A549 (cell line): Measurements from ENCODE around the gene ZPLD1. TPM values are rescaled to one million over a fixed set of nuclear protein-coding genes. Genes with fewer than 3 reads are reported as not detected.

Experiments used
- ATAC-seq, 2 experiments: fragments of 200-7000 bp in 1 of 2; fragments of >200 bp in 1 of 2; cut with Nextera tagmentation in 1 of 2; cut with Tn5 transposase in 1 of 2; 3 replicates each; pipeline versions ENCODE4 v1.8.0 to v1.9.1; 2018 to 2020; ENCODE audit warnings: mild to moderate bottlenecking in 1 of 2, moderate library complexity in 1 of 2
- CTCF ChIA-PET: fragments of 300-600 bp; sonication (Branson Sonifier 250); formaldehyde crosslinking; extraction: SDS; loops from one replicate; lab custom pipeline; 2021; ENCODE audit warnings: antibody characterized with exemption, inconsistent platforms; lab: Yijun Ruan, JAX
- POLR2A ChIA-PET: fragments of 350-600 bp; formaldehyde crosslinking; extraction: SDS; loops from one replicate; lab custom pipeline; 2021; ENCODE audit warnings: antibody characterized with exemption, inconsistent platforms; lab: Yijun Ruan, JAX
- DNase-seq, 2 experiments: peaks; one replicate each; pipeline versions ENCODE4 v3.0.0 to v3.0.0-alpha.2; 2011 to 2016; ENCODE audit warnings: low read depth in 1 of 2, low spot score in 1 of 2
- FAIRE-seq: peaks from 2 replicates; lab custom pipeline; 2011; peaks lifted over from hg19 to GRCh38; lab: Jason Lieb, UNC
- H3K27ac ChIP-seq, 2 experiments: fragments of >200 bp; sonication (Bioruptor Twin); formaldehyde crosslinking; 3 replicates each; pipeline ENCODE4 v1.5.1; 2016 to 2017
- H3K4me1 ChIP-seq: fragments of >200 bp; sonication (Bioruptor Twin); formaldehyde crosslinking; 3 replicates; pipeline ENCODE4 v1.6.1; 2016
- H3K4me2 ChIP-seq: fragments of >200 bp; sonication (Bioruptor Twin); formaldehyde crosslinking; 3 replicates; pipeline ENCODE4 v1.6.1; 2016
- H3K4me3 ChIP-seq: fragments of >200 bp; sonication (Bioruptor Twin); formaldehyde crosslinking; 3 replicates; pipeline ENCODE4 v1.5.1; 2016
- H3K9me3 ChIP-seq: fragments of >200 bp; sonication (Bioruptor Twin); formaldehyde crosslinking; 3 replicates; pipeline ENCODE4 v1.6.1; 2016
- CEBPB ChIP-seq, 2 experiments: fragments of >200 bp in 1 of 2; sonication (Bioruptor Twin) in 1 of 2; formaldehyde crosslinking in 1 of 2; IDR thresholded peaks; 2 replicates each; pipeline ENCODE4 v1.6.1; 2012 to 2016
- CHD4 ChIP-seq: fragments of 200-600 bp; sonication (generic); IDR thresholded peaks from 2 replicates; pipeline ENCODE4 v1.6.1; 2016; ENCODE audit warnings: antibody characterized with exemption, mild to moderate bottlenecking, borderline replicate concordance
- EHF ChIP-seq: fragments of 250-450 bp; sonication (Bioruptor Pico); IDR thresholded peaks from 2 replicates; pipeline ENCODE4 v1.5.0; 2020; ENCODE audit warnings: mild to moderate bottlenecking
- HMGXB4 ChIP-seq: fragments of 250-450 bp; sonication (Bioruptor Pico); IDR thresholded peaks from 2 replicates; pipeline ENCODE4 v1.5.0; 2021; ENCODE audit warnings: mild to moderate bottlenecking, moderate library complexity, borderline replicate concordance
- KDM1A ChIP-seq: fragments of 200-600 bp; sonication (generic); IDR thresholded peaks from 2 replicates; pipeline ENCODE4 v1.6.1; 2016; ENCODE audit warnings: low read depth, mild to moderate bottlenecking
- MAFK ChIP-seq: fragments of 450-650 bp; IDR thresholded peaks from 2 replicates; pipeline ENCODE4 v1.6.1; 2014; ENCODE audit not compliant: partially characterized antibody
- MAZ ChIP-seq: fragments of 150-350 bp; IDR thresholded peaks from 2 replicates; pipeline ENCODE4 v1.6.1; 2014; ENCODE audit warnings: antibody characterized with exemption, low read depth, low read length, borderline replicate concordance
- NFE2L2 ChIP-seq: fragments of 150-350 bp; conservative IDR thresholded peaks from 2 replicates; pipeline ENCODE4 v1.6.1; 2014; ENCODE audit warnings: low read length
- NR3C1 ChIP-seq: fragments of >200 bp; sonication (Bioruptor Twin); formaldehyde crosslinking; IDR thresholded peaks from 3 replicates; pipeline ENCODE4 v1.6.1; 2017
- POLR2A ChIP-seq: IDR thresholded peaks from 2 replicates; pipeline ENCODE4 v1.6.1; 2012; ENCODE audit warnings: mild to moderate bottlenecking, low read length
- REST ChIP-seq: fragments of 200-600 bp; sonication (generic); IDR thresholded peaks from 2 replicates; pipeline ENCODE4 v1.6.1; 2016; ENCODE audit warnings: antibody characterized with exemption, mild to moderate bottlenecking, moderate library complexity
- RFX5 ChIP-seq: fragments of 450-650 bp; IDR thresholded peaks from 2 replicates; pipeline ENCODE4 v1.7.1; 2014; ENCODE audit warnings: antibody characterized with exemption, mild to moderate bottlenecking, moderate library complexity
- TFCP2L1 ChIP-seq: fragments of 250-450 bp; sonication (Bioruptor Pico); IDR thresholded peaks from 2 replicates; pipeline ENCODE4 v1.5.0; 2021; ENCODE audit warnings: mild to moderate bottlenecking
- TP53 ChIP-seq: fragments of 250-450 bp; sonication (Bioruptor Pico); IDR thresholded peaks from 2 replicates; pipeline ENCODE4 v1.5.0; 2021; ENCODE audit warnings: mild to moderate bottlenecking, moderate library complexity
- ZC3H11A ChIP-seq: fragments of 450-650 bp; IDR thresholded peaks from 2 replicates; pipeline ENCODE4 v1.6.1; 2014; ENCODE audit warnings: antibody characterized with exemption, mild to moderate bottlenecking
- ZNF302 ChIP-seq: fragments of 250-450 bp; sonication (Bioruptor Pico); IDR thresholded peaks from 2 replicates; pipeline ENCODE4 v1.9.0; 2021; ENCODE audit warnings: inconsistent platforms, mild to moderate bottlenecking, moderate library complexity
- WGBS: methylation state at CpG from one replicate; pipeline ENCODE4 v1.1.6; 2017; ENCODE audit errors: missing lambda C conversion rate; 5-methylcytosine and 5-hydroxymethylcytosine counted together
- polyA plus RNA-seq, 4 experiments: library from polyadenylated mRNA; depleted of rRNA in 3 of 4; stranded (reverse); fragments of >200 nt; fragmentation: RNase III in 1 of 4; extraction: RNeasy Plus Mini Kit Qiagen cat#74134 plus additional on column Dnase treatment in 1 of 4; gene quantifications; 2 replicates in 3 of 4; 3 replicates in 1 of 4; pipeline ENCODE4 v1.2.3, GENCODE V29; 2011 to 2017
- TF ChIP-seq, protein P1 (sequence below): fragments of 150-350 bp; IDR thresholded peaks from 2 replicates; pipeline ENCODE4 v1.6.1; 2014; ENCODE audit warnings: low read depth, mild to moderate bottlenecking, low read length
- TF ChIP-seq, protein P2 (sequence below): fragments of 450-650 bp; IDR thresholded peaks from 2 replicates; pipeline ENCODE4 v1.6.1; 2014; ENCODE audit warnings: antibody characterized with exemption
- TF ChIP-seq, protein P3 (sequence below): fragments of >200 bp; sonication (Bioruptor Twin); formaldehyde crosslinking; IDR thresholded peaks from 3 replicates; pipeline ENCODE4 v1.6.1; 2016
- TF ChIP-seq, protein P4 (sequence below): fragments of 250-450 bp; sonication (Bioruptor Pico); IDR thresholded peaks from 2 replicates; pipeline ENCODE4 v1.5.0; 2020; ENCODE audit warnings: low read depth, mild to moderate bottlenecking, moderate library complexity
- TF ChIP-seq, protein P5 (sequence below): IDR thresholded peaks from 2 replicates; pipeline ENCODE4 v1.6.1; 2012

The ZPLD1 gene
- polyA plus RNA-seq, 2 of the 4 experiments (the other 2 are of a cell fraction), result 0.03 to 0.05 TPM

- no peak for TF ChIP-seq MAFK
Measured at GRCh38 chr3:102443021-102443420, 8.2 kb downstream of the ZPLD1 start (continued).

- no peak overlapping the region for H3K27ac ChIP-seq
Measured at GRCh38 chr3:102444101-102444500, 9.3 kb downstream of the ZPLD1 start.

More at GRCh38 chr3:102444101-102444500, 9.3 kb downstream of the ZPLD1 start:
- WGBS, result 14% methylated on average over 2 of the region's 2 CpGs
- H3K4me3 ChIP-seq, result no peak overlapping the region
- H3K4me1 ChIP-seq, result no peaks in the 10 kb centered on the region
- ATAC-seq (no peak), DNase-seq (no peak), FAIRE-seq (no peak)
- no peak overlapping the region for H3K4me2 ChIP-seq
- H3K9me3 ChIP-seq, result no peaks in the 10 kb centered on the region
- CTCF ChIA-PET, result no interaction called here
- POLR2A ChIA-PET, result no interaction called here
- TF ChIP-seq CEBPB (IDR thresholded peaks at IDR 0.05), result no peak
- TF ChIP-seq MAZ, result no peak
- TF ChIP-seq NFE2L2, result no peak
- TF ChIP-seq TP53 (CRISPR knock-in tag), result no peak
- TF ChIP-seq, protein P1, sequence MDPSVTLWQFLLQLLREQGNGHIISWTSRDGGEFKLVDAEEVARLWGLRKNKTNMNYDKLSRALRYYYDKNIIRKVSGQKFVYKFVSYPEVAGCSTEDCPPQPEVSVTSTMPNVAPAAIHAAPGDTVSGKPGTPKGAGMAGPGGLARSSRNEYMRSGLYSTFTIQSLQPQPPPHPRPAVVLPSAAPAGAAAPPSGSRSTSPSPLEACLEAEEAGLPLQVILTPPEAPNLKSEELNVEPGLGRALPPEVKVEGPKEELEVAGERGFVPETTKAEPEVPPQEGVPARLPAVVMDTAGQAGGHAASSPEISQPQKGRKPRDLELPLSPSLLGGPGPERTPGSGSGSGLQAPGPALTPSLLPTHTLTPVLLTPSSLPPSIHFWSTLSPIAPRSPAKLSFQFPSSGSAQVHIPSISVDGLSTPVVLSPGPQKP, result no peak
- TF ChIP-seq HMGXB4 (CRISPR knock-in tag), result no peak
- TF ChIP-seq EHF (CRISPR knock-in tag), result no peak
- no peak for TF ChIP-seq RFX5
- TF ChIP-seq ZNF302 (CRISPR knock-in tag), result no peak
- no peak for TF ChIP-seq REST
- no peak for TF ChIP-seq POLR2A
- no peak for TF ChIP-seq KDM1A
- TF ChIP-seq NR3C1, result no peak
- TF ChIP-seq, protein P2, sequence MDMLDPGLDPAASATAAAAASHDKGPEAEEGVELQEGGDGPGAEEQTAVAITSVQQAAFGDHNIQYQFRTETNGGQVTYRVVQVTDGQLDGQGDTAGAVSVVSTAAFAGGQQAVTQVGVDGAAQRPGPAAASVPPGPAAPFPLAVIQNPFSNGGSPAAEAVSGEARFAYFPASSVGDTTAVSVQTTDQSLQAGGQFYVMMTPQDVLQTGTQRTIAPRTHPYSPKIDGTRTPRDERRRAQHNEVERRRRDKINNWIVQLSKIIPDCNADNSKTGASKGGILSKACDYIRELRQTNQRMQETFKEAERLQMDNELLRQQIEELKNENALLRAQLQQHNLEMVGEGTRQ, result no peak
- TF ChIP-seq ZC3H11A, result no peak
- TF ChIP-seq, protein P3, sequence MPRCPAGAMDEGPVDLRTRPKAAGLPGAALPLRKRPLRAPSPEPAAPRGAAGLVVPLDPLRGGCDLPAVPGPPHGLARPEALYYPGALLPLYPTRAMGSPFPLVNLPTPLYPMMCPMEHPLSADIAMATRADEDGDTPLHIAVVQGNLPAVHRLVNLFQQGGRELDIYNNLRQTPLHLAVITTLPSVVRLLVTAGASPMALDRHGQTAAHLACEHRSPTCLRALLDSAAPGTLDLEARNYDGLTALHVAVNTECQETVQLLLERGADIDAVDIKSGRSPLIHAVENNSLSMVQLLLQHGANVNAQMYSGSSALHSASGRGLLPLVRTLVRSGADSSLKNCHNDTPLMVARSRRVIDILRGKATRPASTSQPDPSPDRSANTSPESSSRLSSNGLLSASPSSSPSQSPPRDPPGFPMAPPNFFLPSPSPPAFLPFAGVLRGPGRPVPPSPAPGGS, result no peak
- no peak for TF ChIP-seq CHD4
- TF ChIP-seq, protein P4, sequence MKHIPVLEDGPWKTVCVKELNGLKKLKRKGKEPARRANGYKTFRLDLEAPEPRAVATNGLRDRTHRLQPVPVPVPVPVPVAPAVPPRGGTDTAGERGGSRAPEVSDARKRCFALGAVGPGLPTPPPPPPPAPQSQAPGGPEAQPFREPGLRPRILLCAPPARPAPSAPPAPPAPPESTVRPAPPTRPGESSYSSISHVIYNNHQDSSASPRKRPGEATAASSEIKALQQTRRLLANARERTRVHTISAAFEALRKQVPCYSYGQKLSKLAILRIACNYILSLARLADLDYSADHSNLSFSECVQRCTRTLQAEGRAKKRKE (CRISPR knock-in tag), result no peak
- TF ChIP-seq TFCP2L1 (CRISPR knock-in tag), result no peak
- TF ChIP-seq, protein P5, sequence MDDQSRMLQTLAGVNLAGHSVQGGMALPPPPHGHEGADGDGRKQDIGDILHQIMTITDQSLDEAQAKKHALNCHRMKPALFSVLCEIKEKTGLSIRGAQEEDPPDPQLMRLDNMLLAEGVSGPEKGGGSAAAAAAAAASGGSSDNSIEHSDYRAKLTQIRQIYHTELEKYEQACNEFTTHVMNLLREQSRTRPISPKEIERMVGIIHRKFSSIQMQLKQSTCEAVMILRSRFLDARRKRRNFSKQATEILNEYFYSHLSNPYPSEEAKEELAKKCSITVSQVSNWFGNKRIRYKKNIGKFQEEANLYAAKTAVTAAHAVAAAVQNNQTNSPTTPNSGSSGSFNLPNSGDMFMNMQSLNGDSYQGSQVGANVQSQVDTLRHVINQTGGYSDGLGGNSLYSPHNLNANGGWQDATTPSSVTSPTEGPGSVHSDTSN, result no peak
